AG09309 (cell line): ENCODE measurements around the gene EP400.
"Not testable (repeated sequence)": the region's sequence is repeated elsewhere in the genome, so short reads cannot be mapped to it uniquely, and the experiment has no call there.

Experiments
- DNase-seq: peaks from one replicate; pipeline ENCODE4 v3.0.0-alpha.2; 2010; ENCODE audit warnings: low read depth
- H3K4me3 ChIP-seq: 2 replicates; pipeline ENCODE4 v1.5.1; 2011; ENCODE audit warnings: mild to moderate bottlenecking, low read depth, low read length, moderate library complexity; ENCODE audit not compliant: control insufficient read depth
- TF ChIP-seq, protein P1 (sequence below): IDR thresholded peaks from 2 replicates; pipeline ENCODE4 v1.5.1; 2011; ENCODE audit warnings: mild to moderate bottlenecking, low read depth, low read length, inconsistent platforms; ENCODE audit not compliant: insufficient read depth, control insufficient read depth; ENCODE audit errors: missing control alignments

EP400 gene

DNA sequence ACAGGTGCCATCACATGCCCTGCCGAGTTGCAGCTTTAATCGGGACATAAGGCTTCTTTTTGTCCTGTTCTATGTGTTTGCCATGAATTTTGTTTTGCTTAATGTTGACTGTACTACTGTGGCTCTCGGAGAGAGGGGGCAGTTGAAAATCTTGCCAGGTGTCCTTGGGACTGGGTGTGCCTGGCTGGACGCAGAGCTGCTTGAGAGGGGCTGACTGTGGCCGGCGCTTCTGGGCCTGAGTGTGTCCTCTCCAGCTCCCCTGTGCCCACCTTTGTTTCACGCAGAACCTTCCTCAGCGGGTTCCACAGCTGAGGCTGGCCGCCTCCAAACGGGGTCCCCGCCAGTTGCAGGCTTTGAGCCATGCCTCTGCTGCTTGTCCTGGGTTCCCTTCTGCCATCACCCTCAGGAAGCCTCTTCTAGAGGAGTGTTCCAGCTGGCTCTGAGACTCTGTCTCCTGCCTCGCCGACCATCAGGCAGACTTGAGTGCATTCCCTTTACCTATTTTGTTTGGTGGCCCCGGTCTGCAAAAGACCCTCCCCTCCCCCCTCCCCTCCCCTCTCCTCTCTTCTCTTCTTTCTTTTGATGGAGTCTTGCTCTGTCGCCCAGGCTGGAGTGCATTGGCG lies 144.6 kb downstream of the EP400 start:
- TF ChIP-seq, protein P1, sequence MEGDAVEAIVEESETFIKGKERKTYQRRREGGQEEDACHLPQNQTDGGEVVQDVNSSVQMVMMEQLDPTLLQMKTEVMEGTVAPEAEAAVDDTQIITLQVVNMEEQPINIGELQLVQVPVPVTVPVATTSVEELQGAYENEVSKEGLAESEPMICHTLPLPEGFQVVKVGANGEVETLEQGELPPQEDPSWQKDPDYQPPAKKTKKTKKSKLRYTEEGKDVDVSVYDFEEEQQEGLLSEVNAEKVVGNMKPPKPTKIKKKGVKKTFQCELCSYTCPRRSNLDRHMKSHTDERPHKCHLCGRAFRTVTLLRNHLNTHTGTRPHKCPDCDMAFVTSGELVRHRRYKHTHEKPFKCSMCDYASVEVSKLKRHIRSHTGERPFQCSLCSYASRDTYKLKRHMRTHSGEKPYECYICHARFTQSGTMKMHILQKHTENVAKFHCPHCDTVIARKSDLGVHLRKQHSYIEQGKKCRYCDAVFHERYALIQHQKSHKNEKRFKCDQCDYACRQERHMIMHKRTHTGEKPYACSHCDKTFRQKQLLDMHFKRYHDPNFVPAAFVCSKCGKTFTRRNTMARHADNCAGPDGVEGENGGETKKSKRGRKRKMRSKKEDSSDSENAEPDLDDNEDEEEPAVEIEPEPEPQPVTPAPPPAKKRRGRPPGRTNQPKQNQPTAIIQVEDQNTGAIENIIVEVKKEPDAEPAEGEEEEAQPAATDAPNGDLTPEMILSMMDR = no peak
- DNase-seq = no peak
- no peak overlapping the region for H3K4me3 ChIP-seq

DNA sequence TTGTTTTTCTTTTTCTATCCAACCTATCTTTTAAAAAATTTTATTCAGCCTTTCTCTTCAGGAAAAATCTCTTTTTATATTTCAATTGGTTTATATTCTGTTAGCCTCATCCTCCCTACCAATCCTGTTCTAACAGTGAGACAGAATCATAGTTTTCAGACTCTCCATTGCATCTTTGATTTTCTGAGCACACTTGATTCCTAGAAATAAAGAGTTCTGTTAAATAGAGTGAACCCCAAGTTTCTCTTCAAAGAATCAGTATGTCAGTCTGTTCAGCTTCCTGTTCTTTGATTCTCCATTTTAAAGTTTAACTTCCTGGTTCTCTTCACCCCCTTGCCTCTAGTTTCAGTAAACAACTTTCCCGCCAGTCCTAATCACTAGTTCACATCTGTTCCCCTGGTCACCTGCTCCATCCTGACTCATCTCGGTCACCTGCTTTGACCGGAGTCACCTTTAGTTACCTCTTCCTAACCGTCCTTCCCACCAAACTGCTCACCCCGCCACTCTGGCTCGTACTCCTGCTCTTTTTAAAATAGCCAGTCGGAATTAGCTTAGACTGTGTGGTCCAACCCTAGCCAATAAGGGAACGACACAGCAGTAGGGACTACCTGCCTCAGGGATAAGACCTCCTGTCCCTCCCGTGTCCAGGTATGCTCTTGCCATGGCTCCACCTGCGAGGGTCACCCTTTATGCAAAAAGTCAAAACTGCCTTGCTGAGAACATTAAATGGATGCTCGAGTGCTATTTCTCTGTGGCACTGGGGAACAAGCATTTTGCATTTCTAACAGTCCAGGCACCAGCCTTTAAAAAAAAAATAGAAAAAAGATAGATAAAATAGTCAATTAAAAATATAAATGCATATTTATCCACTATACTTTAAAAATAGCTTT lies 146.0 kb downstream of the EP400 start:
- no peak overlapping the region for H3K4me3 ChIP-seq
- TF ChIP-seq, protein P1 = no peak
- no peak for DNase-seq

DNA sequence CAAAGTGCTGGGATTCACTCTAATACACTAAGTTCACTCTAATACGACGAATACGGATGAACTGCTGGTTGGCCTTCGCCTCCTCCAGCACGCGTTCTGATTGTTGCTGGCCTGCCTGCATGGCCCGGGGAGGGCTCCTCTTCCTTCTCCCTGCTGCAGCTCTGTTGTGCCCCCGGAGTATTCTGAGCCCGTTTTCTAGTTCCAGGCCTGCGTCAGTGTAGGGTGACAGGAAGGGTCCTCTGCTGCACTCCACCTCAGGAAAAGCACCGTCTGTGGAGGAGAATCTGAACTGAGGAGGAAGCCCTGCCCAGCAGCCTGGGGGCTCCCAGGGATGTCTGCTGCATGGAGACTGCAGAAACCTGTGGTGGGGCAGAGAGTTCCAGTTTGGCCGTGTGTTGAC lies 150.0 kb downstream of the EP400 start:
- no peak for DNase-seq
- TF ChIP-seq, protein P1 = no peak

DNA sequence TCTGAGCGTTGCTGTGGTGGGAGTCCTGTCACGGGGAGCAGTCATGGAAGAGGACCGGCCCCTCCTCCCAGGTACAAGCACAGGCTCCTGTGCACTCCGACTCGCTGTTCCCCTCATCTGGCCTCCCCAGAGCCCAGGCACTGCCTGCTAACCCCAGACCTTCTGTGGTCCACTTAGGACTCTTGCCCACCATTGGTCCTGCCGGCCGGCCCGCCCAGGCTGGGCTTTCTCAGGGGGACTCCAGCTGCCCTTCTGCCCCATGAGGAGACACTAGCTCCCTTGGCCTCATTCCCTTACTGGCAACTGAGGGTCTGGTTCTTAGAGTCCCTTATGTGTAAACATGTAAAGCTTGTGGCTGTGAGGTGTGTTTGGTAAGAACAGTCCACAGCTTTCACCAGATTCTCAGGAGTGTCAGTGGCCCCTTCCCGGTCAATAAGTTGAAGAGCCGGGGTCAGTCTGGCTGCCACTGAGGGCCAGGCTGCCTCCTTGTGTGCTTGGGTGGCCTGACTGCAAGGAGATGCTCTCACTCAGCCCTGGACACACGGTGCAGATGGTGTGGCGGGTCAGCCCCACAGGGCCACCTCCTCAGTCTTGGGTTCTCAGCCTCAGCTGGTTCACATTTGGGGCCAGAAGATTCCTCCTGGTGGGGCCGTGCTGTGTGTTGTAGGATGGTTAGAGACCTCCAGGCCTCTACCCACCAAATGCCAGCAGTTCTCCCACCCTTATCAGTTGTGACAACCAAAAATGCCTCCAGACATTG lies 150.7 kb downstream of the EP400 start:
- no peak overlapping the region for H3K4me3 ChIP-seq
- TF ChIP-seq, protein P1 = no peak
- DNase-seq = no peak

More for the DNA sequence above, 150.0 kb downstream of the EP400 start:
- no peak overlapping the region for H3K4me3 ChIP-seq

DNA sequence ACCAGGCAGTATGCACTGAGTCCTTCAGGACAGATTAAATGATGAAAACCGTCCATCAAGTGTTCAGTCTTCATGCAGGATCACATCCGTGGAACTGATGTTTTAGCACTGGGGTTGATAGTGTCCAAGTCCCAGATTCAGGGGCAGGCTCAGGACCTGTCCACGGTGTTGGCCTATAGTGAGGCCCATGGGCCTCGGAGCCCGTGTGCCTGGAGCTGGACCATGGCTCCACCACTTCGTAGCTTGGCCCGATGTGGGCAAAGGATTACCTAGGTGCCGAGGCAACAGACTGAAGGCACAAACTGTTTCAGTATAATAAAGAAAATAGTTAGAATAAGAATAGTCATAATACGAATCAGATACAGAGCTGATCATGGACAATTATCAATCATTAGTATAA lies 152.6 kb downstream of the EP400 start:
- TF ChIP-seq, protein P1 = no peak
- H3K4me3 ChIP-seq = no peak overlapping the region
- DNase-seq = no peak

DNA sequence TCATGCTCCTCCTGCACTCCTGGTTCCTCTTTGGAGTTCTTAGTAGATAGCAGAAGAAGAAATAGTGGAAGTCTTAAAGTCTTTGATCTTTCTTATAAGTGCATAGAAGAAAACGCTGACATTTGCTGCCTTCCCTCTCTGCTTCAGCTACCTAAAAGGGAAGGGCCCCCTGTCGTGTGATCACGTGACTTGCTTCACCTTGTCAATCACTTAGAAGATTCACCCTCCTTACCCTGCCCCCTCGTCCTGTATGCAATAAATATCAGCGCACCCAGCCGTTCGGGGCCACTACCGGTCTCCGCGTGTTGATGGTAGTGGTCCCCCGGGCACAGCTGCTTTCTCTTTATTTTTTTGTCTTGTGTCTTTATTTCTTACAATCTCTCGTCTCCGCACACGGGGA lies 153.3 kb downstream of the EP400 start:
- H3K4me3 ChIP-seq, DNase-seq: not testable (repeated sequence)

DNA sequence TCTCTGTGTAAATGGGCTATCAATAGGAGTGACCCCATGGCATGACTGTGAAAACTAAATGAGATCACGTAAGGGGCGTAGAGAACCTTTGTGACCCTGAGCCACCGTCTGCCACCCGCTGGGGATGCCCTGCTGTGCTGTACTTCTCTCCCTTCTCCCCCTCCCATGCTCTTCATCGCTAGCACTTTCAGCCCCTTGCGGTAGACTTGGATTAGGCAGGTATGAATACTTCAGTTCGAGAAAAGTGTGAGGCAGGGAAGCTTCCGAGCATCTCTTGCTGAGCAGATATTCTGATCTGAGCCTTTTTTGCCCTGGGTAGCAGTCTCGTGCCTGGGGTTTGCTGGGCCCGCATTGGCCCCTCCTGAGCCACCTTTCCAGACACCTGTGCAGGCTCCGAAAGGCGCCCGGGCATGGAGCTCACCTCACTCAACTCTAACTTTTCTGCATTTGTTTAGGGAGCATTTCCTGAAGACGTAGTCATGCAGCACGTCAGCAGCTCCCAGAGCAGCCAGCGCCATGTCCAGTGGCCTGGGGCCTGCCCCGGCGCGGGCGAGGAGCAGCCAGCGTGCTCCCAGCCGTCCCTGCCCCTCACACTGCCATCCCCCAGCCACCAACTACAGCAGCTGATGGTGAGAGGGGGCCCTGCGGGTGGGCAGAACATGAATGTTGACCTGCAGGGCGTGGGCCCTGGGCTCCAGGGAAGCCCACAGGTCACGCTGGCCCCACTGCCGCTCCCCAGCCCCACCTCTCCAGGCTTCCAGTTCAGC lies 154.0 kb downstream of the EP400 start:
- DNase-seq = no peak
- H3K4me3 ChIP-seq = no peak overlapping the region
- TF ChIP-seq, protein P1 = no peak
